HG03571 (cell line): ENCODE data around the gene HCK.

Source experiments
- ATAC-seq: cut with Tn5 transposase; IDR thresholded peaks from one replicate; pipeline ENCODE4 v1.9.1; 2021; ENCODE audit not compliant: unreplicated experiment

HCK gene

GRCh38 chr20:32057656-32058184 is 5.7 kb downstream of the HCK start:
- no peak for ATAC-seq

DNA sequence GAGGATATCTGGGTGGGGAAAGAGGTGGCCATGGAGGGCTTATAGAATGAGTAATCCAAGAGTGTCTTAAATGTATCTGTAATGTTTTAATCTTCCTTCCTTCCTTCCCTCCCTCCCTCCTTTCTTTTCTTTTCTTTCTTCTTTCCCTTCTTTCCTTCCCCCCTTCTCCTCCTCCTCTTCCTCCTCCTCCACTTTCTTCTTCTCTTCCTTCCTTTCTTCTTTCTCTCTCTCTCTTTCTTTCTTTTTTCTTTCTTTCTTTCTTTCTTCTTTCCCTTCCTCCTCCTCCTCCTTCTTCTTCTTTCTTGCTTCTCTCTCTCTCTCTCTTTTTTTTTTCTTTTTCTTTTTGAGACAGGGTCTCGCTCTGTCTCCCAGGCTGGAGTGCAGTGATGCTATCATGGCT is 7.1 kb downstream of the HCK start:
- ATAC-seq, result no peak

DNA sequence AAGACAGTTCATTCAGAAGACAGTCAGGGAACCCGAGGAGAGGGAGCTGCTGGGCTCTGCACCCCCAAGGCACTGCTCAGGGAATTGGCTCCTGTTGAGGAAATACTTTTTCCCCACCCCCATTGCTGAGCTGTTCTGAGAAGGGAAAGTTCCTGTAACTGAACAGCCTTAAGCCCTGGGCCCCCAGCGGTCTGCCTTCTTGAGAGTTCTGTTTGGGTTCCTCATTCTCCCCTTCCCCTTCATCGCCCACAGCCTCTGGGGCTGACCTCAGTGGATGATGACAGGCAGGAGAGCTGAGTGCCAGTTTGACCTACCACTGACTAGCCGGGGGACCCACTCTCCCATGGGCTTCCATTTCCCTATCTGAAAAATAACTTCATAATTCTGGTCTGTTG is 10.7 kb downstream of the HCK start:
- no peak for ATAC-seq

GRCh38 chr20:32063695-32064094 is 11.7 kb downstream of the HCK start:
- no peak for ATAC-seq

- no peak for ATAC-seq
Observed at GRCh38 chr20:32064667-32065066, 12.6 kb downstream of the HCK start.

DNA sequence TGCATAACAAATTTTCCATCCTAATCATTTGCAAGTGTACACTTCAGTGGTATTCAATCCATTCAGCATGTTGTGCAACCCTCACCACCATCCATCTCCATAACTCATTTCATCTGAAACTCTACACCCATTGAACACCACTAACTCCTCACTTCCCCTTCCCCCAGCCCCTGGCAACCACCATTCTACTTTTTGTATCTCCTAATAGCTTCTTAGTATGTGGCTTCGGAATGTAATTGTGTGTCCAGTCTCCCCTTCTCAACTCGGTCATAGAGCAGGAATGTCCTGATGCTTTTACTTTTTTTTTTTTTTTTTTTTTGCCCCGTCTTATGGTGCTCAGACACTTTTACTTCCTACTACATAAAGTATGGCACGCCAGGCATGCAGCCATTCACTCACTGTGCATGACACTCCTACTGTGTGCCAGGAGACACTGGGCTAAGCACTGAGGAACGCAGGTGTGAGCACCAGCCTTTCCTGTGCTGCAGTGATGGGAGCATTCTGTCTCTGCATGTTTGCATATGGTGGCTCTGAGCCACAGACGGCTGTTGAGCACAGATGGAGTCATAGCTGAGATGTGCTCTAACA is 15.3 kb downstream of the HCK start:
- ATAC-seq, result no peak

DNA sequence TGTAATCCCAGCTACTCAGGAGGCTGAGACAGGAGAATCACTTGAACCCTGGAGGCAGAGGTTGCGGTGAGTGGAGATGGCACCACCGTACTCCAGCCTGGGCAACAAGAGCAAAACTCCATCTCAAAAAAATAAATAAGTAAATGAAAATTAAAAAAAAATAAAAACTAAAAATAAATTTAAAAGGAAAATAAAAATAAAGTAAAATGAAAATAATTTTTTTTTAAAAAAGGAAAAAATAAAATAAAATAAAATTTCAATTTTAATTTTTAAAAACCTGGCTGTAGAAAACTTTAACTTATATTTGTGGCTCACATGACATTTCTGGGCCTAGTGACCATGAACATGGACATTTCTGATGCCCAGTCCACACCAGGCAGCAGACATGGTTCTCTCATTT is 16.1 kb downstream of the HCK start:
- no peak for ATAC-seq

DNA sequence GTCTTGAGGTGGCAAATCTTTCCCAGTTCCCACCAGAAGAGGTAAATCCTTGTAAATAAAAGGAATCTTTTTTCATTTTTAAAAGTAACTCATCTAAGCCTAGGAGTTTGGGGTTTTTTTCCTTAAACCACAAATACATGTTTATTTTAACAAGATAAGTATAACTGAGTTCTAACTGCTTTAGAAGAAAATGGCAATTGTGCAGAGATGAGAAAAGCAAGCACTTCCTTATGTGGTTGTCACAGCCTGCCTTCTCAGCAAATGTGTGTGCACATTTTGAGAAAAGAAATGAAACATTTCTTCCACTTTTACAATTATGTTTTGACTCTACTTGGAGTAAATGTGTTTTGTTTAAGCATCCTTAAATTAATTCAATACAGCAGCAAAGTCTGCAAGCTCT is 17.7 kb downstream of the HCK start:
- ATAC-seq, result no peak

GRCh38 chr20:32070282-32070681 is 18.2 kb downstream of the HCK start:
- ATAC-seq, result no peak

- no peak for ATAC-seq
Observed at GRCh38 chr20:32070690-32071213, 18.7 kb downstream of the HCK start.

DNA sequence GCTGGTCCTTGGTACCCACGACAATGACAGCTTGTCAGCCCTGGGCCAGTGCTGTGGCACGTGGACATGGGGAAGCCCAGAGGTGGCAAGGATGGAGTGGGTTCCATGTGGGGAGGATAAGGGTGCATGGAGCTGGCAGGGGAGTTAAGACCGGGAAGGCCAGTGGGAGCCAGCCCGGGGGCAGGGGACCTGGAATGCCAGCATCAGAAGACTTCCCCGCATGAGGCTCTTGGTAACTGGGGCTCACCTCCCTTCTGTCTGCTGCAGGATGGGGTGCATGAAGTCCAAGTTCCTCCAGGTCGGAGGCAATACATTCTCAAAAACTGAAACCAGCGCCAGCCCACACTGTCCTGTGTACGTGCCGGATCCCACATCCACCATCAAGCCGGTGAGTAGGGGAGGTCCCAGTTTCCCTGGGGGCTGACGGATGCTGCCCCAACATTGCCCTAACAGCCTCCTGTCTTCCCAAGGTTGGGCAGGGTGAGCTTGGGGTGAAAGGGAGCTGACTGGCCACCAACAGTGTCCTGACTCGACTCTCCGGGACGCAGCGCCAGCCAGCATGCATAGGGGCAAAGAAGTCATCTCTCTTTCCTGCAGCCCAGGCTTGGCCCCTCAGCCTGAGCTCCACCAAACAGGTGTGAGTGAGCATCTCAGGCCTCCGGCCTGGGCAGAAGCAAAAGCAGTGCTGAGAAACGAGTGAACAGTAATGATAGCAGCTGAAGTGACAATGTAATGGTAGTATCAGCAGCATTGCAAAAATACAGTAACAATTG is 19.5 kb downstream of the HCK start:
- ATAC-seq, result no peak

DNA sequence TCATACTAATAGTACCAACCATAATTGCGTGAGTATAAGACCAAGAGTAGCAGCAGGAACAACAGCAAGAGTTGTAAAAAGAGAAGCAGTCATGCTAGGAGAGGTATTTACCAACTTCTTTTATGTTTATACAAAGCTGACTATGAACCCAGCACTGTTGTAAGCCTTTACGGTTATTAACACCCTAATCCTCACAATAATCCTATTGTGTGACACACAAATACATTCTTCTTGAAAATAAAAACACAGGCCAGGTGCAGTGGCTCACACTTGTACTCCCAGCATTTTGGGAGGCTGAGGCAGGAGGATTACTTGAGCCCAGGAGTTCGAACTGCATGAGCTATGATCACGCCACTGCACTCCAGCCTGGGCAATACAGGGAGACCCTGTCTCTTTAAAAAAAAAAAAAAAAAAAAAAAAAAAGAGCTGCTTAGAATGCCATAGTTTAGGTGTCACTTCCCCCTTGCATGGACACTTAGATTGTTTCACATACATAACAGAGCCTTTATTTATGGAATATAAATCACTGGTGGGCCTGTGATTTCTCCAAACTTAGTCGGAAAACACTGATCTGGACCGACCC is 20.2 kb downstream of the HCK start:
- ATAC-seq, result no peak

- no peak for ATAC-seq
Observed at GRCh38 chr20:32075534-32075933, 23.5 kb downstream of the HCK start.

DNA sequence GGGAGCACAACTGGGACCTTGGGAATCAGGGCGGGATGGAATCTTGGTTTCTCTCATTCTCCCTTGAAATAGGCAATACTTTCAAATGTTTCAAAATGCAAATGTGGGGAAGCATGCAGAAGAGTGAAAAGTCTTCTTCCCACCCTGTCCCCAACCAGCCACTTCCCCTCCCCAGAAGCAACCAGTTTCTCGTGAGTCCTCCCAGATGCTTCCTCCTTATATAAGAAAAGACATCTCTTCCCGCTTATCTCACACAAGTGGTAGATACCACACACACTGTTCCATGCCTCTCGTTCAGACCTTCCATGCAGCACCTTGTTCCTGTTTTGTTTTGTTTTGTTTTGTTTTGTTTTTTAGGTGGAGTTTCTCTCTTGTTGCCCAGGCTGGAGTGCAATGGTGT is 25.1 kb downstream of the HCK start:
- no peak for ATAC-seq

- ATAC-seq, result no peak
Observed at GRCh38 chr20:32078322-32078721, 26.3 kb downstream of the HCK start.

- ATAC-seq, result no peak
Observed at GRCh38 chr20:32078791-32079190, 26.7 kb downstream of the HCK start.

- no peak for ATAC-seq
Observed at GRCh38 chr20:32079655-32080109, 27.6 kb downstream of the HCK start.

- ATAC-seq, result no peak
Observed at GRCh38 chr20:32080783-32081182, 28.7 kb downstream of the HCK start.

DNA sequence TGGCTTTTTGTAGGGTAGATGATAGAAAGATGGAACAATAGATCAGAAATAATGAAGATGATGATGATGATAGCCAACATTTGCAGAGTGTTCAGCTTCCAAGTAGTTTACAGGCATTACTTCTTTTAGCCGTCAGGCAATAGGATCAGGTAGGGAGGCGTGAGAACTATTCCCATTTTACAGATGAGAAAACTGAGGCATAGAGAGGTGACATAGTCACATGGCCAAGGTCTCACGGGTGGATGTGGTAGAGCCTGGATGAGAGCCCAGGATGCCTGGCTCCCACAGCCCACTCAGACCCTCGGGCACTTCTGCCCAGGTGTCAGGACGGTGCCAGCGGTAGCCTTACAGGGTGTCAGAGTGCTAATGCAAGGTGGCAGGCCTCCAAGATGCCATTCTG is 31.4 kb downstream of the HCK start:
- no peak for ATAC-seq

DNA sequence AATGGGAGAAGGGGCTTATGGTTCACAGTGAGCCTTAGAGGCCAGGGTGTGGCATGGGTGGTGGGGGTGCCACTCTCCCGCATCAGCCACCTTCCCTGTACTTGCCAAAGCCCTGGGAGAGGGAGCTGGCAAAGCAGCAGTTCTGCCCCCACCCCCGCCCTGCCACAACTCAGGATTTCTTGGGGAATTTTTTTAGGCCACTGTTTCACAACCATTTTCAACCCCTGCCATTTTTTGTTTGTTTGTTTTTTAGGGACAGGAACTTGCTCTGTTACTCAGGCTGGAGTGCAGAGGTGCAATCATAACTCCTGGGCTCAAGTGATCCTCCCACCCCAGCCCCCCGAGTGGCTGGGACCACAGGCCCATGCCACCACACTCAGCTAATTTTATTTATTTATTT is 35.0 kb downstream of the HCK start:
- ATAC-seq, result no peak

DNA sequence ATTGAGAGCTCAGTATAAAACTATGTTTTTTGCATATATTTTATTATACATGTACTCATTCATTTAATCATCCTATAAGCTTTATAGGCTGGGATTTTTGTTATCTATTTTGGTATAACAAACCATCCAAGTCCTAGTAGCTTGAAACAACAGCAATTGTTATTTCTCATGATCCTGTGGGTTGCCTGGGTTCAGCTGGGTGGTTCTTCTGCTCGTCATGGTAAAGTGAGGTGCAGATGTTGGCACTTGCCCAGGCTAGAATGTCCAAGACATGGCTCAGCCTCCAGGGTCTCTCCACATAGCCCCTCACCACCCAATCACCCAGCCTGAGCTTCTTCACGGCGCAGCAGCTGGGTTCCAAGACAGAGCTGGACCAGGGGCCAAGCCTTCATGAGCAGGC is 36.7 kb downstream of the HCK start:
- ATAC-seq, result no peak
